ENCODE results near the gene PFKM.
"Not testable (repeated sequence)": the region's sequence is repeated elsewhere in the genome, so short reads cannot be mapped to it uniquely, and the experiment has no call there.

The PFKM gene

GRCh38 chr12:48115957-48116356, 3.2 kb upstream of the PFKM start:
- FAIRE-seq: no peak

- no peak for FAIRE-seq
Measured at GRCh38 chr12:48118284-48118871, 786 bp upstream of the PFKM start.

GRCh38 chr12:48119834-48120195, 651 bp downstream of the PFKM start:
- FAIRE-seq: no peak

- no peak for FAIRE-seq
Measured at GRCh38 chr12:48121522-48121921, 2.4 kb downstream of the PFKM start.

- no peak for FAIRE-seq
Measured at GRCh38 chr12:48122065-48122834, 3.1 kb downstream of the PFKM start.

GRCh38 chr12:48123169-48123568, 4.0 kb downstream of the PFKM start:
- FAIRE-seq: no peak

GRCh38 chr12:48125542-48125941, 6.4 kb downstream of the PFKM start:
- not testable (repeated sequence) for FAIRE-seq

- no peak for FAIRE-seq
Measured at GRCh38 chr12:48125985-48126384, 6.8 kb downstream of the PFKM start.

- FAIRE-seq: no peak
Measured at GRCh38 chr12:48126953-48127630, 7.9 kb downstream of the PFKM start.

GRCh38 chr12:48128800-48129199, 9.6 kb downstream of the PFKM start:
- no peak for FAIRE-seq

GRCh38 chr12:48129376-48129775, 10.2 kb downstream of the PFKM start:
- FAIRE-seq: no peak

GRCh38 chr12:48131517-48131916, 12.4 kb downstream of the PFKM start:
- FAIRE-seq: no peak

GRCh38 chr12:48132826-48133225, 13.7 kb downstream of the PFKM start:
- FAIRE-seq: no peak

- FAIRE-seq: no peak
Measured at GRCh38 chr12:48135027-48135426, 15.9 kb downstream of the PFKM start.

- no peak for FAIRE-seq
Measured at GRCh38 chr12:48142818-48143674, 23.9 kb downstream of the PFKM start.

GRCh38 chr12:48143898-48144297, 24.7 kb downstream of the PFKM start:
- FAIRE-seq: no peak

GRCh38 chr12:48145981-48146380, 26.8 kb downstream of the PFKM start:
- no peak for FAIRE-seq

- FAIRE-seq: no peak
Measured at GRCh38 chr12:48151103-48151771, 32.1 kb downstream of the PFKM start.

GRCh38 chr12:48155786-48156185, 36.6 kb downstream of the PFKM start:
- not testable (repeated sequence) for FAIRE-seq

- no peak for FAIRE-seq
Measured at GRCh38 chr12:48156652-48157017, 37.5 kb downstream of the PFKM start.

GRCh38 chr12:48157018-48157888, 38.1 kb downstream of the PFKM start, which contains the start of gene ASB8:
TSS of gene ASB8 (minus strand) at chr12:48157515. CDS start at chr12:48153496, 4,019 bp downstream.
- FAIRE-seq: peak; percentile 97
